Effector CD4-positive, alpha-beta T cell (primary cell): ENCODE measurements around the gene ENKD1.

Experiments
- DNase-seq: peaks from one replicate; pipeline ENCODE4 v3.0.0-alpha.2; 2020

Gene ENKD1

GRCh38 chr16:67648764-67649407 is 17.7 kb downstream of the ENKD1 start:
- DNase-seq = no peak

- no peak for DNase-seq
Measured at GRCh38 chr16:67648088-67648763, 18.3 kb downstream of the ENKD1 start.

- DNase-seq = no peak
Measured at GRCh38 chr16:67647681-67648080, 18.9 kb downstream of the ENKD1 start.

GRCh38 chr16:67647111-67647651 is 19.4 kb downstream of the ENKD1 start:
- no peak for DNase-seq

GRCh38 chr16:67645397-67646121 is 21.0 kb downstream of the ENKD1 start:
- no peak for DNase-seq

- DNase-seq = no peak
Measured at GRCh38 chr16:67644038-67644437, 22.5 kb downstream of the ENKD1 start.

GRCh38 chr16:67641779-67642708 is 24.5 kb downstream of the ENKD1 start:
- no peak for DNase-seq

- DNase-seq = no peak
Measured at GRCh38 chr16:67637625-67638024, 28.9 kb downstream of the ENKD1 start.

GRCh38 chr16:67636713-67637112 is 29.8 kb downstream of the ENKD1 start:
- no peak for DNase-seq

GRCh38 chr16:67632415-67633172 is 34.0 kb downstream of the ENKD1 start:
- DNase-seq = no peak

- DNase-seq = no peak
Measured at GRCh38 chr16:67628216-67628615, 38.3 kb downstream of the ENKD1 start.

- no peak for DNase-seq
Measured at GRCh38 chr16:67613808-67614207, 52.7 kb downstream of the ENKD1 start.
